ENCODE measurements around the gene SLC22A14.

DNA sequence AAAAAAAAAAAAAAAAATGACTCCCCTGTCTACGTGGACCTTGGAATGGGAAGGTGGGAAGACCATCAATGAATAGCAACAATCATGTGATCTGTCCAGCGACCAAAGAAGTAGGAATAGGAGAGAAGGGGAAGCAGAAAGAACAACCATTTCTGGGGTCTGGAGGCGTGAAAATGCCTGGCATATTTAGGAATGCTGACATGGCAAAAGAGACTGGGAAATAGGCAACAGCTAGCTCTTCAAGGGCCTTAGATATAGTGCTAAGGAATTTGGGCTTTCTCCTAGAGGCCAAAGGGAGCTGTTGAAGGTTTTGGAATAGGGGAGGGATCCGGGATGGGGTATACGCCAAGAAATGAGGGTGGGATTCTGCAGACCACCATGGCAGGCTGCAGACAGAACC, 10.5 kb upstream of the SLC22A14 start:
- TF ChIP-seq, protein P1, sequence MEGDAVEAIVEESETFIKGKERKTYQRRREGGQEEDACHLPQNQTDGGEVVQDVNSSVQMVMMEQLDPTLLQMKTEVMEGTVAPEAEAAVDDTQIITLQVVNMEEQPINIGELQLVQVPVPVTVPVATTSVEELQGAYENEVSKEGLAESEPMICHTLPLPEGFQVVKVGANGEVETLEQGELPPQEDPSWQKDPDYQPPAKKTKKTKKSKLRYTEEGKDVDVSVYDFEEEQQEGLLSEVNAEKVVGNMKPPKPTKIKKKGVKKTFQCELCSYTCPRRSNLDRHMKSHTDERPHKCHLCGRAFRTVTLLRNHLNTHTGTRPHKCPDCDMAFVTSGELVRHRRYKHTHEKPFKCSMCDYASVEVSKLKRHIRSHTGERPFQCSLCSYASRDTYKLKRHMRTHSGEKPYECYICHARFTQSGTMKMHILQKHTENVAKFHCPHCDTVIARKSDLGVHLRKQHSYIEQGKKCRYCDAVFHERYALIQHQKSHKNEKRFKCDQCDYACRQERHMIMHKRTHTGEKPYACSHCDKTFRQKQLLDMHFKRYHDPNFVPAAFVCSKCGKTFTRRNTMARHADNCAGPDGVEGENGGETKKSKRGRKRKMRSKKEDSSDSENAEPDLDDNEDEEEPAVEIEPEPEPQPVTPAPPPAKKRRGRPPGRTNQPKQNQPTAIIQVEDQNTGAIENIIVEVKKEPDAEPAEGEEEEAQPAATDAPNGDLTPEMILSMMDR (IDR thresholded peaks at IDR 0.05) = no peak
- TF ChIP-seq POLR2AphosphoS5 (IDR thresholded peaks at IDR 0.05) = no peak

Data from gastroesophageal sphincter (tissue), 3 donors.